Right renal pelvis (tissue), 4 donors: ENCODE results near the gene DDX17. TPM values are rescaled to one million over a fixed set of nuclear protein-coding genes. Genes with fewer than 3 reads are reported as not detected.

Experiments
- DNase-seq, 4 donors: peaks; one replicate each; pipeline ENCODE4 v3.0.0-alpha.2; 2013; ENCODE audit warnings: low read depth in 4 of 4, low spot score in 3 of 4, missing footprints in 1 of 4
- polyA plus RNA-seq, 4 donors: library from polyadenylated mRNA; unstranded; fragments of 120-200 nt; gene quantifications; one replicate each; pipeline ENCODE4 v1.2.1, GENCODE V29; 2013; ENCODE audit not compliant: insufficient read length in 4 of 4

DDX17 gene
- polyA plus RNA-seq, 4 donors = 741 to 959 (median 857) TPM

DNA sequence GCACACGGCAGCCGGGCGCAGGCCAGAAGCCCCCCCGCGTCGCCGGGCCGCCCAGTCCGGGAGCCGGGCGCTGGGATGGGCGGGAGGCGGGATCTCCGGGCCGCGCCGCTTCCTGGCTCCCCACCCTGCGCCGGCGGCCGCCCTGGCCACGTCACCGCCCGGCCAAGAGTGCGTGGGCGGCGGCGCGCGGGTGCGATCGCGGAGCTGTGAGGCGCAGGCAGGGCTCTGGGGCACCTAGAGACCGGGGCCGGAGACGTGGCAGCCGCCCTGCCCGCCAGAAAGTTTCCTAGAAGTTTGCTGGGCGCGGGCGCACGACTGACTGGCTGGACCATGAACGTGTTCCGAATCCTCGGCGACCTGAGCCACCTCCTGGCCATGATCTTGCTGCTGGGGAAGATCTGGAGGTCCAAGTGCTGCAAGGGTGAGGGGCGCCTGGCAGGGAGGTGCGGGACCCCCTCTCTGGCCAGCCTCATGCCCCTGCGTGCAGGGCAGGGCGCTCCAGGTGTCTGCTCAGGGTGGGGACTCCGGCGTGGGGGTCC lies 38.1 kb downstream of the DDX17 start, which contains the start of gene KDELR3:
TSS of gene KDELR3 (plus strand) at position 193 of the 539 bp plus-strand sequence. CDS start at position 331, 138 bp downstream.
- DNase-seq = no peak

DNA sequence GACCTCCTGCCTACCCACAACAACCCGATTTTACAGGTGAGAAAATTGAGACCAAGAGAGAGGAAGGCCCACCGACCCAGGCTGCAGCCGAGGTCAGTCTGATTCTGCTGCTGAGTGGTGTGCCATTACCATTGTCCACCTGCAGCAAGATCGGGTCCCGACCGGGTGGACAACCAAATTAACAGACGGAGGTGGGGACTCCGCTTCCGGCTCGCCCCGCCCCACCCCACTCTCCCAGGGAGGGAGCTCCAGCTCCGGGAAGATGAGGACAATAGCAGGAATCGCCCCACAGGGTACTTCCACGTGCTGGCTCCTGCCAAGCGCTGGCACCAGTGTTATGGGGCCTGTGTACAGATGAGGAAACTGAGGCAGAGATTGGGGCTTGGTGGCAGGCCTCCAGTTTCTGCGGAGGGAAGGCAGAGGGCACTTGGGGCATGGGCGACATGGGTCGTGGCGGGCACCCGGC lies 38.6 kb downstream of the DDX17 start:
- no peak for DNase-seq

DNA sequence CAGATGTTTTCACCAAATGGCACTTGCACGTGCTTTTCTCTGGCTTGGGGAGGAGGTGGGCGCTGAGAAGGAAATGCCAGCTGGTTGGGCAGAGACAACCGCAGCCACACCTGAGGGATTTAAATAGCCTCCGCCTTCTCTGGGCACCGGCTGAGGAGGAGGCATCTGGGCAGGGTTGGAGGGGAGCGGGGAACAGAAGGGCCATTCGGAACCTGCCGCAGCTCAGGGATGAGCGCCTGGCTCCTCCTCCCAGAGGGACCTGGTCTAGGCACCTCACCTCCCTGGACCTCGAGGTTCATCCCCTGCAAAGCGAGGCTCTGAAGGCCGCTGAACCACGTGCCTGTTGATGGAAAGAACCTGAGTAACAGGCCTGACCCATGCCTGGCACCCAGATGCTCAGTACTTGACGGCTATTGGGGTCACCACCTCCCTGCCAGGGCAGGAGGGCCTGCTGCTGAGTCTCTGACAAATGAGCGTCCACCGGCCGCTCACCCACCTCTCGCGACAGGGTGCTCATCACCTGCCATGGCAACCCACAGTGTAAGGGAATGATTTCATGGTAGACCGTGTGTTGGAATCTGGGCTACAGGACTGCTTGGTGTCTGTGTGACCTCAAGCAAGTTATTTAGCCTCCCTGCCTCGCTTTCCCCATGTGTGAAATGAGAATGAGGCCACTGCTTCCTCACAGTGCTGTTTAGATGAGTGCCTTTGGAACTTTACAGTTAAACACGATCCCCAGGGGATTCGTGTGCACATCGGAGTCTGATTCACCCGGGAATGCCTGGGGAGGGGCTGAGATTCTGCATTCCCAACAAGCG lies 40.2 kb downstream of the DDX17 start:
- no peak for DNase-seq

DNA sequence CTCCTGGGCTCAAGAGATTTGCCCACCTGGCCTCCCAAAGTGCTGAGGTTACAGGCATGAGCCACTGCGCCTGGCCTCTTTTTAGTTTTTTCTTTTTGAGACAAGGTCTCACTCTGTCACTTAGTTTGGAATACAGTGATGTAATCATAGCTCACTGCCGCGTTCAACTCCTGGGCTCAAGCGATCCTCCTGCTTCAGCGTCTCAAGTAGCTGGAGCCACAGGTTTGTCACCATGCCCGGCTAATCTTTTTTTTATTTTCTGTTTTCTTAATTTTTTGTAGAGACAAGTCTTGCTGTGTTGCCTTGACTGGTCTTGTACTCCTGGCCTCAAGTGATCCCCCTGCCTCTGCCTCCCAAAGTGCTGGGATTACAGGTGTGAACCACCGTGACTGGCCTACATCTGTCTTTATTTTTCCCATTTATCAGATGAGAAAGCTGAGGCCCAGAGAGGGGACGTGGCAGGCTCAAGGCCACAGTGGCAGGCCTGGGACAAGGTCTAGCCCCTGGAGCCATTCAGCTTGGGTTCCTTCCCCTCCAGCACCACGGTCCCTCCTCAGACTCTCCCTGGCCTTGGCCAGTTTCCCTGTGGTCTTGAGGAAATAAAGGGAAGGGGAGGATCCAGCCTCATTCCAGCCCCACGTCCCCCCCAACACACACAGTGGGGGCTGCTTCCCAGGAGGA lies 41.0 kb downstream of the DDX17 start:
- no peak for DNase-seq

DNA sequence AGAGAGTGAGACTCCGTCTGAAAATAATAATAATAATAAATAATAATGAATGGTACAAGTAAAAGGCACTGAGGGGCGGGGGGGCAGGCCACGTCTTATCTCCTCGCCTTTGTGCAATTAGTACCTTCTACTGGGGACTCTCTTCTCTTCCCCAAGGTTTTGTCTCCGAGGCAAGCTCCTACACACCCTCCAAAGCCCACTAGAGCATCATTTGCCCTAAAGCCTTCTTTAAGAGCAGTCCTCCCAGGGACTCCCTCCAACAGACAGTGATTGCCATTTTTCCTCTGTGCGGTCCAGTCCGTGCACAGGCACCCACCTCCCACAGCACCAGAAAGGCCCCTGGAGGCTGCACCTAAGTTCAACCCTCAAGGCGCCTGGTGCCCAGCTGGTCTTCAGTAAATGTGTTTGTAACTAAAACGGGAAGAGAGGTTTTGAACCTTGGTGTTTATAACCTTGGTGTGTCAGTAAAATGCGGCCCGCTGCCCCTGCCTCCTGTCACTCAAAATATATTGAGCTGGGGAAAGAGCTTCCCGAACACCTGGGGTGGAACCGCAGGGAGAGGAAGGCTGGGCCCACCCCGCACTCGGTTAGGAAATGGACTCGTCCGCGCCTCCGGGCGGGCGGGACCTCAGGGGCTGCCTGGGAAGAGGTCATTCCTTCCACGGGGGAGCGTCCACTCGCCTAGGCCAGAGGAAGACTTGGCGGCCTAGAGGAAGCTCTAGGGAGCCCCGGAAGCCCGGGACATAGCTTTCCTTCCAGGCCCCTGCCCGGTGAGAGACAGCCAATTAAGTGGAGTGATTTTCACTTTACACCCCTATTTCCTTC lies 42.9 kb downstream of the DDX17 start:
- peak in 1 of 4 donors; percentile 65 for DNase-seq

DNA sequence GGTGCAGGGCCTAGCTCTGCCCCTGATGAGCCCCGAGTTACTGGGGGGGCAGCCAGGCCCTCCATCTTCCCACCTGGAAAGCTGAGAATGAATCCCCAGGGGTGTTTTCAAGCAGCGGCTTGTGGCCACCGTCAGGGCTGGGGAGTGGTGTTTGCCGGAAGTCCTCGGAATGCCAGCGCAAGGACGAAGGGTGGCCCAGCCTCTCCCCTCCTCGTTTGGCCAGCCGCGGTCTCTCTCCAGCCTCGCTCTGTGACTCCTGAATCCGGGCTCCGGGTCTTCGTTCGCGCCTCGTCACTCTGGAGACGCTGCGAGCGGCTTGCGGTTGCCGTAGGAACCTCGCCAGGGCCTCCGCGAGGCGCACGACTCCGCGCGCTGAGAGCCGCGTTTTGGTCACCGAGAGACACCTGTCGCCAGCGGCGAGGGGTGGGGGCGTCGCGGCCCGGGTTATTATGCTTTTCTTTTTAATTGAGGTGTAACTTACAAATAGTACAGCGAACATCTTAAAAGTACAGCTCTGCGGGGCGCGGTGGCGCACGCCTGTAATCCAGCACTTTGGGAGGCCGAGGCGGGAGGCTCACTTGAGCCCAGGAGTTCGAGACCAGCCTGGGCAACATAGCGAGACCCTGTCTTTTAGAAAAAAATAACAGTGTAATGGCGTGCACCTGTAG lies 44.6 kb downstream of the DDX17 start:
- peak; percentile 72 to 86 (median 79) for DNase-seq

DNA sequence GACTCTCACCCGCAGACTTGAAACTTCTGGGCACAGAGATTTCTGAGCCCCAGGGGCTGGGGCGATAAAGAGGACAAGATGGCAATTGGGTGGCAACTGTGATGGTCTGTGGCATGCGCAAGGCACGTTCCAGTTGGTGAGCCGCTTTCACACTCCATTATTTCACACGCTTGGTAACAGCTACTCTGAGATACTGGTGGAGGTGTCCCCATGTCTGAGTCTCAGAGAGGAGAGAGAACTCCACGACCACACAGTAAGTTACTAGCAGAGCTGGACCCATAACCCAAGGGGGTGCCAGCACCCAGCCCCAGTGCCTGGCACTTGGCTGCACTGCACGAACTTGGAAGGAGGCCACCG lies 45.1 kb downstream of the DDX17 start:
- DNase-seq = no peak

DNA sequence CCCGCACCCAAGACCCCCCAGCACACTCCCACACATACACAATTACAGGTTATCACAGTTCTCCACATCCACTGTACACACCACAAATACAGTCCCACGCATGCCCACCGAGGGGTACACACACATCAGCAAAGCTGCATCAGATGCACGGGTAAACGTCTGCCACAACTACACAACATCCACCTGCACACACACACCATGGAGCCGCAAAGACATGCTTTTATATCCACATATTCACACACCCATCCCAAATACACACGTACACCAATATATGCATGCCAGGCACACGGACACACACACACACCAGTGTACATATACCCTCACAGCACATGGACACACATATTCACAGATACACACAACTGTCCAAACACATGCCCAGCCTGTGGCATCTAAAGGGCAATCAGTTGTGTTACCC lies 45.7 kb downstream of the DDX17 start:
- DNase-seq = no peak

DNA sequence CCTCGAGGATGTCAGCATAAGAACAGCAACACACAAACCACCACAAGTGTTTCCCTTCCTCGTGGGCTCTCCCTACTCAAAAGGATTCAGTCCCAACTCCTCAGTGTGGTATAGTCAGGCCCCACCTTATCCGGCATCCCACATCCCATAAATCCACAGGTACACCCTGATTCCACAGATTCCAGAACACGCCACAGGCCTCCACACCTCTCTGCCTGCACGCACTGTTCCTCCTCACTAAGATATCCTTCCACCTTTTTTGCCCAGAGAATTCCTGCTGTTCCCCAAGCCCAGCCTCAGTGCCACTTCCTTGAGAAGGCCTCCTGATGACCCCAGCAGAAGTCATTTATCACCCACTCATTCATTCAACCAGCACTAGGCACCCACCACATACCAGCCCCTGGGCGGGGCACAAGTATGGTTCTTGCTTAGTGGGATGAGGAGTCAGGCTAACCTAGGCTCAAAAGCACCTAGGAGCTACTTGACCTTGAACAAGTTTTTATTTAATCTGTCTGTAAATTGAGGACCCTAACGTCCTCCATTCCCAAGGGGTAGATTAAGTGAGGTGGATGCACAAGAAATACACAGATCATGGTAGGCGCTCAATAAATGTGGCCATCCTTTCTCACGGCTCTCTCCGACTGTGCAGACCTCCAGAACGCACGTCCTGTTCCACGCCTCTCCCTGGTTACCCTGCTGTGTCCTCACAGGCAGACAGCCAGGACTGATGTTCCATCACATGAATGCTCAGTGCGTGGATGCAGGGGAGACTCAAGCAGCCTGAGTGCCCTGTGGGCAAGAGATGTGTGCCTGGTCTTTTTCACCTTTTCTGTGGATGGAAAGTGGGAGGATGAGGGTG lies 49.0 kb downstream of the DDX17 start:
- no peak for DNase-seq

DNA sequence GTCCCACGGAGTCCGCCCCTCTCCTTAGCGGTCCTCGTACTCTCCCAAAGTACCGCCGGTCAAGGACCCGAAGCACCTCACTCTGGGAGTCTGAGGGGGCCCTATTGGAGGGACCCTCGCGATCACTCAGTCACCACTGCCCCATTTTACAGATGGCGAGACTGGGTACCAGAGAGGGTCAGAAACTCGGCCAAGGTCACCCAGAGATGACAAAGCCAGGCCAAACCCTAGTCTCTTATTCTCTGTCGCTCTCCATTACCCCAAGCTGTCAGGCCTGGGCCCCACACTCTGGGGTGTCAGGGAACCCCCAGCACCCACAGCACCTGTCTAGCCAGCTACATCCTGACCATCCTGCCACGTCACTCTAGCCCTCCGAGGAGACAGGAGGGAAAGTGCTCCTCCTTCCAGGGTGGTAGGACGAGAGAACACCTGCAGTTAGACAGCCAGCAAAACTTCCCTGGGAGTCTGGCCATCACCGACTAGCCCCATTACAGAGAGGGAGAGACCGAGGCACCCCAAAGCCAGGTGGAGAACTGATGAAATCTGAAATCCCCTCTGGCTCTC lies 49.8 kb downstream of the DDX17 start:
- no peak for DNase-seq

DNA sequence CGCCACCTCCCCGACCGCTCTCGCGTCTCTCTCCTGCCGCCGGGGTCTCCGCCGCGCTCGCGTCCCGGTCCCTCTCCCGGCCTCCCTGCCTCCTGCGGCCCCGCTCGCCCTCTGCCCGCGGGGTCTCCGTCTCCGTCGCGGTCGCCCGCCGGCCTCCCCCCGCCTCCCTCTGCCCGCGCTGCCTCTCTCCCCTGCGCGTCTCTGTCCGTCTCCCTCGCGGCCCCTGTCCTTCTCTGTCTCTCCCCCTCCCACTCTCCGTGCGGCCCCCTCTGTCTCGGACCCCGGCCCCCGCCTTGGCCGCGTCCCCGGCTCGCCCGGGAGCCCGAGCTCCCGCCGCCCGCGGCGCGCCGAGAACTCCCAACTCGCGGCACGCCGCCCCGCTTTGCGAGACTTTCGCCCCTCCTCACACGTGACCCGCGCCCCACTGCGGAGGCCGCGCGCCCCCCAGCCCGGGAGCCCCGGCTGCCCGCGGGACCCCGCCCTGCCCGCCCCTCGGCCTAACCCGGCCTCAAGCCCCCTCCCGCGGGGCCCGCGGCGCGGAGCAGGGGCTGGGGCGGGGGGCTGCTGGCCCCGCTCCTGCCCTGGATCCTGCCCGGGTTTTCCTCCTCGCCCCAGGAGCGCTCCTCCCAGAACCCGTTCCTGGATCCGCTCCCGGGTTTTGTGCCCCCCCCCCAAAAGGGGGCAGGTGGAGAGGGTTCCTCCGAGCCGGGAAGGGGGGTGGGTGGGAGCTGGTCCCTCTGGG lies 50.4 kb downstream of the DDX17 start:
- DNase-seq = no peak

DNA sequence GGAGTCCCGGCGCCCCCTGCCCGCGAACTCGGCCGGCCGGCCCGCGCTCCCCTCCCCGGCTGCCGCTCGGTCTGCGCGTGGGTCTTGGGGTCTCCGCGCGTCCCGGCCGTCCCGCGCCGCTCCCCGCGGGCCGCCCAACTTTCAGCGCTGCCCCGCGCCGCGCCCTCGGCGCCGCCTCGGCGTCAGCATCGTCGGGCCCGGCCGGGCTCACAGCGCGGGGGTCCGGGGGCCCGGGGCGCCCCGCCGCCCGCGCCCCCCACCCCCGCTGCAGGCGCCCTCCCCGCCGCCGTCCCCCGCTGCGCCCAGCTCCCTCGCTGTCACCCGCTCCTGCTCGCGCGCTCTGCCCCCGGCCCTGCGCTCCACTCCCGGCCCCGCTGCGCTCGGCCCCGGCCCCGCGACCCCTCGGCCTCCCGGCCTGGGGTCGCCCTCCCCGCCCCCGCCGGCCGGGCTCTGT lies 51.0 kb downstream of the DDX17 start, which contains the start of gene KCNJ4:
TSS of gene KCNJ4 (minus strand) at position 124 of the 454 bp plus-strand sequence. CDS start 27,067 bp downstream, outside the sequence.
- no peak for DNase-seq

DNA sequence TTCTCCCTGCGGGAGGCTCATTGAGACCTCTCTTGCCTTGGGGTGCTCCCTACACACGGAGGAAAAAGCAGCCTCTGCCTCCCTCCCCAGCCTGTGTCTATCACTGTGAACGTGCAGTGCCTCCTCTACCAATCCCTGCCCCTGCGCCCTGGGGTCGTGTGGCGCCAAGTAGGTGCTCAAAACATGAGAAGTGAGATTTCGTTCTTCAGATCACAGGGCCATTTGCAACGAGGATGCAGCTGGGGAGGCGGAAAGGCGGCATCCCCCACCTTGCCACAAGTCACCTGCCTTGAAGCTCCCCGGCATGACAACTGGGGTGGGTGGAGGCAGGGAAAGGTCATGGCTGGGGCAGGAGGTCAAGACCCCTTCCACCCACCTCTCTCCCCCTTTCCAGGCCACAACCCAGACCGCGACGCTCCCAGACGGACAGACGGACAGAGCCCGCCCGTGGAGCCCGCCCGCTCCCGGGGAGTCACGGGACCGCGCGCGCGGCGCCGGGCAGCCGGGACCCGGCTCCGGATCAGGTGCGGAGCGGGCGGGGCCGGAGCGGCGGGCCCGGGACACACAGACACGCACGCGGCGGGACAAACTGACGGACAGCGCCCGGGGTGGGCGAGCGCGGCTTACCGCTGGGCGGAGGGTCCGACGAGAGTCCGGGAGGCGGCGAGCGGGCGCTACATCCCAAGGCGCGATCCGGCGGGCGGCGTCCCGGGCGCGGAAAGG lies 51.6 kb downstream of the DDX17 start:
- no peak for DNase-seq

DNA sequence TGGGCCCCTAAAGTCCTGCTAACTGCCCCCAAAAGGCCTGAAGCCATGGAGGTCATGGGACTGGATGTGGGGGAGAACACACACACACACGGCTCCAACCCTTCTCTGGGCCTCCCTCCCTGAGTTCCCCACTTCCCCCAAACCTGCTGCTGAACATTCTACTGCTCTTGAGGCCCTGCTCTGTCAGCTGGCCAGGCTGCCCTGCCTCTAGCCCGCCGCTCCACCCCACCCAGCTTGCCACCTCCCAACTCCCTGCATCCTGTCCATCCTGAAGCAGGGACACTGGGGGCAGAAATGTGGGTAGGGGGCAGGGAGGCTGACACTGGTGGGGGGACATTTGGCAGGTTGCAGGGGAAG lies 52.1 kb downstream of the DDX17 start:
- DNase-seq = no peak

DNA sequence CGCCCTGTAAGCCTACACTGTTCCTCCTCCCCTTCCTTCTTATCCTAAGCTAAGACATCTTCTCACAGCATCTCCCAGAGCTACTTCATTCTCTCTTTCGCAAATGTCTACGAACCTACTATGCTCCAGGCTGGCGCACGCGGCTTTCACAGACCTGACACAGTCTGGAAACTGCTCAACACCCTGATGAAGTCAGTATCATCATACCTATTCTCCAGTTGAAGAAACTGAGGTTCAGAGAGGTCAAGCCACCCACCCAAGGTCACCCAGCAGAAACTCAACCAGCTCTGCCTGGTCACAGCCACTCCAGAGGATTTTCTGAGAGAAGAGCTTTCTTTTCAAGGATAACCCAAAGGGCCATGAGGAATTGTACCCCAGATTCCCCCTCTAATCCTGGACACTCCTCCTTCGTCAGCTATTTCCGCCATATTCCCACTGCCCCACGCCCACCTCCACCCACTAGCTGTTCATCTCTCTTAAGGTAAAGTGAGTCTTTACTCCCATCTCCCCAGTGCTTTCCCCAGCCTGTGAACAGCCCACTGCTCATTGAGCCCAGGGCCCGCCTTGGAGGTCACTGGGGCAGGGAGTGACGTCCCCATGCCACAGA lies 52.9 kb downstream of the DDX17 start:
- DNase-seq = no peak

DNA sequence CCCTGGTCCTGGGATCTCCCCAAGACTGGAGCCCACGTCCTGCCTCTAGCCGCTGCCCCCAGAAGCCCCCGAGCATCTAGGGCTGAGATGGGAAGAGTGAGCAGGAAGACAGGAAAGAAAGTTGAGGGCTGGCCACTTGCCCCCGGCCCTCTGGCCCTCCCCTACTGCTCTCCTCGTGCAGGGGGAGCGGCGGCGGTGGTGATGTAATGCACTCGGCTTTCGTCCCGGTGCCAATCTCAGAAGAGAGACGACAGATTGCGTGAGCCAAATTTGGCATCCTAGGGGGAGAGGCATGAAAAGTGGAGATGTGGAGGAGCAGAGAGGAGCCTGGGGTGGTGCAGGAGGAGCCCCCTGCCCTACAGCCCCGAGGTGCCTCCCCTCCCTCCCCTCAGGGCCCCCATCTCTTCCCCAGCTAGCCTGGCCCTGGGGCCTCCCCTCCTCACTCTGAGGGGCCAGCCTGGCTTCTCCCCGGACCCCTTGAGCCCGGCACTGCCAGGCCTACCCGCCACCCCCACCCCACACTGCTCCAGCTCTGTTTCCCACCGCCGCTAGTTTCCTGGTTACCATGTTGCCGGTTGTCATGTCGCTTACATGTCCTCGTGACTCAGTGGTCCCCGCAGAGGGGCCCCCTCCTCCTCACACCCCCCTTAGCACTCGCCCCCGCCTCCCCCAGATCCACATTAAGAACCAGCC lies 53.6 kb downstream of the DDX17 start:
- DNase-seq = no peak
